Activated naive CD4-positive, alpha-beta T cell treated with anti-CD3 and anti-CD28 coated beads for 36 hours (primary cell): Measurements from ENCODE around the gene C4orf50. TPM values are rescaled to one million over a fixed set of nuclear protein-coding genes. Genes with fewer than 3 reads are reported as not detected.
"Not testable (repeated sequence)": the region's sequence is repeated elsewhere in the genome, so short reads cannot be mapped to it uniquely, and the experiment has no call there.

ENCODE experiments used
- CTCF ChIA-PET: fragments of 350-600 bp; sonication (Branson Sonifier 250); formaldehyde crosslinking; loops from one replicate; lab custom pipeline; 2021; ENCODE audit warnings: antibody characterized with exemption; lab: Charles Lee
- DNase-seq: peaks from one replicate; pipeline ENCODE4 v3.0.0-alpha.2; 2020
- H3K27ac Mint-ChIP-seq: one replicate; pipeline ENCODE4 v1.8.0; 2021; ENCODE audit warnings: mild to moderate bottlenecking, mixed read lengths
- H3K27me3 Mint-ChIP-seq: one replicate; pipeline ENCODE4 v1.8.0; 2021; ENCODE audit warnings: low read depth, mixed read lengths
- H3K36me3 Mint-ChIP-seq: one replicate; pipeline ENCODE4 v1.8.0; 2021; ENCODE audit warnings: low read depth, mixed read lengths
- H3K4me1 Mint-ChIP-seq: one replicate; pipeline ENCODE4 v1.8.0; 2021; ENCODE audit warnings: low read depth, mixed read lengths
- H3K4me3 Mint-ChIP-seq: one replicate; pipeline ENCODE4 v1.8.0; 2021; ENCODE audit warnings: mild to moderate bottlenecking, moderate library complexity, mixed read lengths
- H3K9me3 Mint-ChIP-seq: one replicate; pipeline ENCODE4 v1.8.0; 2021; ENCODE audit warnings: mixed read lengths
- intact Hi-C: fragments of 100-400 bp; cut with micrococcal nuclease; formaldehyde crosslinking; loops from one replicate; pipeline ENCODE4 v1.15.1; 2023
- total RNA-seq, 2 experiments: library from RNA; stranded (reverse); gene quantifications; one replicate each; pipeline ENCODE4 v1.2.3, GENCODE V29; 2021

Gene C4orf50
- total RNA-seq, 2 experiments from 2014 or later, result not detected

GRCh38 chr4:5955856-5956255 lies 62.4 kb downstream of the C4orf50 start:
- CTCF ChIA-PET, result no interaction called here
- no peaks in the 10 kb centered on the region for H3K9me3 Mint-ChIP-seq
- H3K4me3 Mint-ChIP-seq, result no peak overlapping the region
- H3K27me3 Mint-ChIP-seq, result no peaks in the 10 kb centered on the region
- H3K4me1 Mint-ChIP-seq, result no peaks in the 10 kb centered on the region
- H3K27ac Mint-ChIP-seq, result no peak overlapping the region
- no peak for DNase-seq
- H3K36me3 Mint-ChIP-seq, result no peaks in the 10 kb centered on the region
- intact Hi-C loops, result no loop called here

GRCh38 chr4:5955201-5955821 lies 62.9 kb downstream of the C4orf50 start:
- H3K36me3 Mint-ChIP-seq, result no peaks in the 10 kb centered on the region
- no peak overlapping the region for H3K27ac Mint-ChIP-seq
- CTCF ChIA-PET, result no interaction called here
- no peak for DNase-seq
- H3K4me3 Mint-ChIP-seq, result no peak overlapping the region
- H3K9me3 Mint-ChIP-seq, result no peaks in the 10 kb centered on the region
- peaks cover 2% of the 10 kb centered on the region for H3K27me3 Mint-ChIP-seq
- intact Hi-C loops, result no loop called here
- H3K4me1 Mint-ChIP-seq, result no peaks in the 10 kb centered on the region

- CTCF ChIA-PET, result no interaction called here
- H3K4me3 Mint-ChIP-seq, result no peak overlapping the region
- H3K27me3 Mint-ChIP-seq, result peaks cover 2% of the 10 kb centered on the region
- H3K36me3 Mint-ChIP-seq, result no peaks in the 10 kb centered on the region
- no peak overlapping the region for H3K27ac Mint-ChIP-seq
- no peaks in the 10 kb centered on the region for H3K9me3 Mint-ChIP-seq
- DNase-seq, result no peak
- H3K4me1 Mint-ChIP-seq, result no peaks in the 10 kb centered on the region
- intact Hi-C loops, result no loop called here
Measured at GRCh38 chr4:5954056-5954760, 64.0 kb downstream of the C4orf50 start.

- peaks cover 2% of the 10 kb centered on the region for H3K27me3 Mint-ChIP-seq
- CTCF ChIA-PET, result no interaction called here
- no peaks in the 10 kb centered on the region for H3K9me3 Mint-ChIP-seq
- no peak overlapping the region for H3K27ac Mint-ChIP-seq
- no peaks in the 10 kb centered on the region for H3K4me1 Mint-ChIP-seq
- H3K36me3 Mint-ChIP-seq, result no peaks in the 10 kb centered on the region
- no peak for DNase-seq
- intact Hi-C loops, result no loop called here
- H3K4me3 Mint-ChIP-seq, result no peak overlapping the region
Measured at GRCh38 chr4:5952975-5953951, 65.0 kb downstream of the C4orf50 start.

GRCh38 chr4:5952286-5952974 lies 65.8 kb downstream of the C4orf50 start:
- Mint-ChIP-seq H3K36me3 (no peaks in the 10 kb centered on the region), H3K27me3 (peaks cover 5% of the 10 kb centered on the region), H3K4me3 (no peak overlapping the region), H3K4me1 (no peaks in the 10 kb centered on the region), H3K9me3 (no peaks in the 10 kb centered on the region), H3K27ac (no peak overlapping the region)
- CTCF ChIA-PET, result no interaction called here
- DNase-seq, result no peak
- intact Hi-C loops, result no loop called here

- H3K27ac Mint-ChIP-seq, H3K4me1 Mint-ChIP-seq, DNase-seq, H3K9me3 Mint-ChIP-seq, H3K27me3 Mint-ChIP-seq, H3K36me3 Mint-ChIP-seq, CTCF ChIA-PET, H3K4me3 Mint-ChIP-seq, intact Hi-C loops: not testable (repeated sequence)
Measured at GRCh38 chr4:5946653-5947052, 71.6 kb downstream of the C4orf50 start.

GRCh38 chr4:5945936-5946335 lies 72.3 kb downstream of the C4orf50 start:
- Mint-ChIP-seq H3K9me3 (peaks cover 5% of the 10 kb centered on the region), H3K27me3 (peaks cover 5% of the 10 kb centered on the region), H3K36me3 (no peaks in the 10 kb centered on the region), H3K27ac (no peak overlapping the region), H3K4me1 (no peaks in the 10 kb centered on the region), H3K4me3 (no peak overlapping the region)
- CTCF ChIA-PET, result no interaction called here
- intact Hi-C loops, result no loop called here
- no peak for DNase-seq

GRCh38 chr4:5945171-5945570 lies 73.1 kb downstream of the C4orf50 start:
- Mint-ChIP-seq H3K4me1 (no peaks in the 10 kb centered on the region), H3K9me3 (peaks cover 9% of the 10 kb centered on the region), H3K4me3 (no peak overlapping the region), H3K27me3 (peaks cover 3% of the 10 kb centered on the region), H3K36me3 (no peaks in the 10 kb centered on the region), H3K27ac (no peak overlapping the region)
- CTCF ChIA-PET, result no interaction called here
- DNase-seq, result no peak
- intact Hi-C loops, result no loop called here

- no peak overlapping the region for H3K27ac Mint-ChIP-seq
- no peak overlapping the region for H3K4me3 Mint-ChIP-seq
- no peaks in the 10 kb centered on the region for H3K36me3 Mint-ChIP-seq
- intact Hi-C loops, result no loop called here
- CTCF ChIA-PET, result no interaction called here
- DNase-seq, result no peak
- peaks cover 3% of the 10 kb centered on the region for H3K27me3 Mint-ChIP-seq
- peaks cover 9% of the 10 kb centered on the region for H3K9me3 Mint-ChIP-seq
- no peaks in the 10 kb centered on the region for H3K4me1 Mint-ChIP-seq
Measured at GRCh38 chr4:5943561-5943960, 74.7 kb downstream of the C4orf50 start.

GRCh38 chr4:5942947-5943346 lies 75.3 kb downstream of the C4orf50 start:
- CTCF ChIA-PET, result no interaction called here
- intact Hi-C loops, result no loop called here
- Mint-ChIP-seq H3K27me3 (peaks cover 3% of the 10 kb centered on the region), H3K27ac (no peak overlapping the region), H3K4me3 (no peak overlapping the region), H3K4me1 (no peaks in the 10 kb centered on the region), H3K36me3 (no peaks in the 10 kb centered on the region), H3K9me3 (peaks cover 9% of the 10 kb centered on the region)
- no peak for DNase-seq

GRCh38 chr4:5941601-5942000 lies 76.6 kb downstream of the C4orf50 start:
- Mint-ChIP-seq H3K4me3 (no peak overlapping the region), H3K36me3 (no peaks in the 10 kb centered on the region), H3K27me3 (no peaks in the 10 kb centered on the region), H3K9me3 (peaks cover 9% of the 10 kb centered on the region), H3K27ac (no peak overlapping the region), H3K4me1 (no peaks in the 10 kb centered on the region)
- DNase-seq, result no peak
- intact Hi-C loops, result no loop called here
- CTCF ChIA-PET, result no interaction called here
